K562 (cell line): ENCODE data around the gene ACTR3C. TPM values are rescaled to one million over a fixed set of nuclear protein-coding genes. Genes with fewer than 3 reads are reported as not detected.

Source experiments
- CREB1 ChIP-seq, 2 experiments: sonication (generic) in 1 of 2; formaldehyde crosslinking in 1 of 2; IDR thresholded peaks; 2 replicates each; pipeline versions ENCODE4 v1.6.1 to v1.8.0; 2012 to 2022; ENCODE audit warnings: inconsistent platforms in 1 of 2, mild to moderate bottlenecking in 1 of 2, missing genetic modification reagents in 1 of 2, moderate library complexity in 1 of 2
- EP400 ChIP-seq: fragments of 450-650 bp; IDR thresholded peaks from 2 replicates; pipeline ENCODE4 v1.6.1; 2017; ENCODE audit warnings: antibody characterized with exemption, mild to moderate bottlenecking, moderate library complexity
- POLR3A ChIP-seq: IDR thresholded peaks from 2 replicates; pipeline ENCODE4 v1.6.1; 2011; ENCODE audit warnings: borderline replicate concordance, mild to moderate bottlenecking, moderate library complexity; ENCODE audit not compliant: insufficient read length, insufficient read depth; ENCODE audit errors: extremely low read depth
- RFX7 ChIP-seq: fragments of 250-450 bp; sonication (Bioruptor Pico); IDR thresholded peaks from 2 replicates; pipeline ENCODE4 v1.5.1; 2021; ENCODE audit warnings: mild to moderate bottlenecking
- SREBF1 ChIP-seq: fragments of 150-350 bp; IDR thresholded peaks from 2 replicates; pipeline ENCODE4 v1.6.1; 2014; ENCODE audit warnings: antibody characterized with exemption, low read depth, low read length, borderline replicate concordance
- ZNF311 ChIP-seq: fragments of 250-450 bp; sonication (Bioruptor Pico); IDR thresholded peaks from 2 replicates; pipeline ENCODE4 v1.4.0; 2020; ENCODE audit warnings: mild to moderate bottlenecking, moderate library complexity
- polyA plus RNA-seq, 8 experiments: library from polyadenylated mRNA; depleted of rRNA in 4 of 8; stranded (reverse) in 5 of 8; unstranded in 3 of 8; fragments of >200 nt; fragmentation: Nextera tagmentation in 2 of 8; fragmentation: Illumina TruSeq in 1 of 8; extraction: Ambion mirVana in 2 of 8; extraction: Trizol in 1 of 8; gene quantifications; 2 replicates each; pipeline versions ENCODE4 v1.2.1 to v1.2.3, GENCODE V29; 2011 to 2014; ENCODE audit warnings: inconsistent platforms in 1 of 8, missing spikeins in 1 of 8
- total RNA-seq, 7 experiments: library from RNA; depleted of rRNA in 6 of 7; stranded (reverse); fragments of >200 nt in 6 of 7; fragmentation: Illumina TruSeq in 2 of 7; extraction: Trizol in 2 of 7; gene quantifications; 2 replicates each; pipeline versions ENCODE4 v1.2.1 to v1.2.3, GENCODE V29; 2011 to 2021; ENCODE audit warnings: low replicate concordance in 1 of 7
- TF ChIP-seq, protein P1 (sequence below): fragments of 250-450 bp; sonication (Bioruptor Pico); IDR thresholded peaks from 2 replicates; pipeline ENCODE4 v1.8.0; 2021; ENCODE audit warnings: moderate library complexity, mild to moderate bottlenecking, inconsistent platforms
- TF ChIP-seq, protein P2 (sequence below): sonication (generic); formaldehyde crosslinking; IDR thresholded peaks from 2 replicates; pipeline ENCODE4 v1.8.1; 2023; ENCODE audit warnings: mild to moderate bottlenecking, missing genetic modification reagents
- TF ChIP-seq, protein P3 (sequence below): fragments of 250-450 bp; sonication (Bioruptor Pico); IDR thresholded peaks from 2 replicates; pipeline ENCODE4 v1.5.0; 2021; ENCODE audit warnings: mild to moderate bottlenecking, moderate library complexity
- TF ChIP-seq, protein P4 (sequence below): IDR thresholded peaks from 2 replicates; pipeline ENCODE4 v1.6.1; 2011; ENCODE audit warnings: borderline replicate concordance, low read depth, mild to moderate bottlenecking, moderate library complexity, low read length; ENCODE audit not compliant: insufficient read depth, poor library complexity, severe bottlenecking
- TF ChIP-seq, protein P5 (sequence below): sonication (generic); formaldehyde crosslinking; IDR thresholded peaks from 2 replicates; pipeline ENCODE4 v1.8.0; 2023; ENCODE audit warnings: mild to moderate bottlenecking, missing genetic modification reagents

ACTR3C gene
- total and polyA plus RNA-seq, 9 of the 15 experiments (the other 6 are each of a cell fraction or from before 2014, with no cell fraction given) = 9.0 to 35.4 (median 13.3) TPM

DNA sequence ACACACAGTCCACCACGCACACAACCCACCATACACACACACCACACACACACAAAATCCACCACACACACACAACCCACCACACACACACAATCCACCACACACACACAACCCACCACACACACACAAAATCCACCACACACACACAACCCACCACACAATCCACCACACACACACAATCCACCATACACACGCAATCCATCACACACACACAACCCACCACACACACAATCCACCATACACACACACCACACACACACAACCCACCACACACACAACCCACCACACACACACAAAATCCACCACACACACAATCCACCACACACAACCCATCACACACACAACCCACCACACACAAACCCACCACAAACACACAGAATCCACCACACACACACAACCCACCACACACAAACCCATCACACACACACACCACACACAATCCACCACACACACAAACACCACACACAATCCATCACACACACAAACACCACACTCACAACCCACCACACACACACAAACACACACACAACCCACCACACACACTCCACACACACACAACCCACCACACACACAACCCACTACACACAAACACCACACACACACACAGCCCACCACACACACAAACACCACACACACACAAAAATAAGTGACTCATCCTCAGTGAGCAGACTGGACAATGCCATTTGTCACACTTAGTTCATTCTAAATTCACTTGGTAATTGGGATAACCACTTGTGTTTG, 36.4 kb upstream of the ACTR3C start (continued):
- TF ChIP-seq, protein P1, sequence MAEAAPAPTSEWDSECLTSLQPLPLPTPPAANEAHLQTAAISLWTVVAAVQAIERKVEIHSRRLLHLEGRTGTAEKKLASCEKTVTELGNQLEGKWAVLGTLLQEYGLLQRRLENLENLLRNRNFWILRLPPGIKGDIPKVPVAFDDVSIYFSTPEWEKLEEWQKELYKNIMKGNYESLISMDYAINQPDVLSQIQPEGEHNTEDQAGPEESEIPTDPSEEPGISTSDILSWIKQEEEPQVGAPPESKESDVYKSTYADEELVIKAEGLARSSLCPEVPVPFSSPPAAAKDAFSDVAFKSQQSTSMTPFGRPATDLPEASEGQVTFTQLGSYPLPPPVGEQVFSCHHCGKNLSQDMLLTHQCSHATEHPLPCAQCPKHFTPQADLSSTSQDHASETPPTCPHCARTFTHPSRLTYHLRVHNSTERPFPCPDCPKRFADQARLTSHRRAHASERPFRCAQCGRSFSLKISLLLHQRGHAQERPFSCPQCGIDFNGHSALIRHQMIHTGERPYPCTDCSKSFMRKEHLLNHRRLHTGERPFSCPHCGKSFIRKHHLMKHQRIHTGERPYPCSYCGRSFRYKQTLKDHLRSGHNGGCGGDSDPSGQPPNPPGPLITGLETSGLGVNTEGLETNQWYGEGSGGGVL = no peak
- TF ChIP-seq EP400 = no peak; the same call in 1 of the 2 replicates
- TF ChIP-seq RFX7 (CRISPR knock-in tag) = no peak
- TF ChIP-seq, protein P2, sequence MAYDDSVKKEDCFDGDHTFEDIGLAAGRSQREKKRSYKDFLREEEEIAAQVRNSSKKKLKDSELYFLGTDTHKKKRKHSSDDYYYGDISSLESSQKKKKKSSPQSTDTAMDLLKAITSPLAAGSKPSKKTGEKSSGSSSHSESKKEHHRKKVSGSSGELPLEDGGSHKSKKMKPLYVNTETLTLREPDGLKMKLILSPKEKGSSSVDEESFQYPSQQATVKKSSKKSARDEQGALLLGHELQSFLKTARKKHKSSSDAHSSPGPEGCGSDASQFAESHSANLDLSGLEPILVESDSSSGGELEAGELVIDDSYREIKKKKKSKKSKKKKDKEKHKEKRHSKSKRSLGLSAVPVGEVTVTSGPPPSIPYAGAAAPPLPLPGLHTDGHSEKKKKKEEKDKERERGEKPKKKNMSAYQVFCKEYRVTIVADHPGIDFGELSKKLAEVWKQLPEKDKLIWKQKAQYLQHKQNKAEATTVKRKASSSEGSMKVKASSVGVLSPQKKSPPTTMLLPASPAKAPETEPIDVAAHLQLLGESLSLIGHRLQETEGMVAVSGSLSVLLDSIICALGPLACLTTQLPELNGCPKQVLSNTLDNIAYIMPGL (CRISPR knock-in tag) = no peak
- TF ChIP-seq ZNF311 (CRISPR knock-in tag) = no peak
- no peak for TF ChIP-seq SREBF1
- TF ChIP-seq, protein P3, sequence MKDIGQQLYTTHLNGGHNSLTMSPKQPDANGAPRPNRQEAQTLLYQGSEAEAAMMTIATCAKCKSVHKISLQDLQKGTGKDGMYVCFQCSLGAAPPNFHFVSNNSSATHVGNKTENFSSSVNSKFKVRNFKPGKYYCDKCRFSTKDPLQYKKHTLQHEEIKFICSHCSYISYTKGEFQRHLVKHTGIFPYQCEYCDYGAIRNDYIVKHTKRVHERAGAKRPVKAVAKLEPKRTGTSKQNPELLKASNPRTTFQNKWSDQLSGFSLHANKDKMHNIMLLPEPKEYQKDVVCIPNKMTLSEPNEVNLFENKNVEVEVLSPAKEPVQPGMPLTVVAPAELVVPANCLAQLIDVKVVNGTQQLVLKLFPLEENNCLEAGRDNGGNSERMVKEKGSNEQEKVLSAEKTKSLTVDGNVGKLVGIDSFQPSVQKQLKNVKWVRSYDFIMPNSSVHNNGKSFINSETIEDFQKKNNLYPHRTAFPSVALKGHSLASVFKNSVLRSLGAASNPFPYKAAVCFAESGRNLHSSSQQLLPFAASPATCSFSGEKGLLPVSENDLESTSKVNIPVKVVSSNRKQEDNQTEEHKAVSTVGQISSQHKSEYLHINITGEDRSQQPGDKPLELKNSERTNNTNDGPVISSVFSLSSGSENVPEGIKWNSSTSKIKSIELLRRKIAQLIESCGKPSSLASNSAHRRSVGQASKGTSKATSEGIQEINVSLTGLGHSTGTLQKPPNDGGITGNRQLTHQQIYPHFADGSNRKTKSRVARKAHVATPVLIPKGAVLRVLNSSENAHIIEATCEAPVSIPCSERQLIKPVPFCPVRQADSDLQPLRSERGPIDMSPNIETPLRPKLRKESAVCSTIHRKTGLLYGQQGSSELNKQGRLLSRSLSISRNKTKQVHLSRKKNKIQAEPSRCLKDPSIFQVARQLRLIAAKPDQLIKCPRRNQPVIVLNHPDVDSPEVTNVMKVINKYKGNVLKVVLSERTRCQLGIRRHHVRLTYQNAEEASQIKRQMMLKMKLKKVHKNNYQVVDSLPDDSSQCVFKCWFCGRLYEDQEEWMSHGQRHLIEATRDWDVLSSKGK (CRISPR knock-in tag) = no peak
- TF ChIP-seq, protein P4, sequence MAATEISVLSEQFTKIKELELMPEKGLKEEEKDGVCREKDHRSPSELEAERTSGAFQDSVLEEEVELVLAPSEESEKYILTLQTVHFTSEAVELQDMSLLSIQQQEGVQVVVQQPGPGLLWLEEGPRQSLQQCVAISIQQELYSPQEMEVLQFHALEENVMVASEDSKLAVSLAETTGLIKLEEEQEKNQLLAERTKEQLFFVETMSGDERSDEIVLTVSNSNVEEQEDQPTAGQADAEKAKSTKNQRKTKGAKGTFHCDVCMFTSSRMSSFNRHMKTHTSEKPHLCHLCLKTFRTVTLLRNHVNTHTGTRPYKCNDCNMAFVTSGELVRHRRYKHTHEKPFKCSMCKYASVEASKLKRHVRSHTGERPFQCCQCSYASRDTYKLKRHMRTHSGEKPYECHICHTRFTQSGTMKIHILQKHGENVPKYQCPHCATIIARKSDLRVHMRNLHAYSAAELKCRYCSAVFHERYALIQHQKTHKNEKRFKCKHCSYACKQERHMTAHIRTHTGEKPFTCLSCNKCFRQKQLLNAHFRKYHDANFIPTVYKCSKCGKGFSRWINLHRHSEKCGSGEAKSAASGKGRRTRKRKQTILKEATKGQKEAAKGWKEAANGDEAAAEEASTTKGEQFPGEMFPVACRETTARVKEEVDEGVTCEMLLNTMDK = no peak
- TF ChIP-seq, protein P5, sequence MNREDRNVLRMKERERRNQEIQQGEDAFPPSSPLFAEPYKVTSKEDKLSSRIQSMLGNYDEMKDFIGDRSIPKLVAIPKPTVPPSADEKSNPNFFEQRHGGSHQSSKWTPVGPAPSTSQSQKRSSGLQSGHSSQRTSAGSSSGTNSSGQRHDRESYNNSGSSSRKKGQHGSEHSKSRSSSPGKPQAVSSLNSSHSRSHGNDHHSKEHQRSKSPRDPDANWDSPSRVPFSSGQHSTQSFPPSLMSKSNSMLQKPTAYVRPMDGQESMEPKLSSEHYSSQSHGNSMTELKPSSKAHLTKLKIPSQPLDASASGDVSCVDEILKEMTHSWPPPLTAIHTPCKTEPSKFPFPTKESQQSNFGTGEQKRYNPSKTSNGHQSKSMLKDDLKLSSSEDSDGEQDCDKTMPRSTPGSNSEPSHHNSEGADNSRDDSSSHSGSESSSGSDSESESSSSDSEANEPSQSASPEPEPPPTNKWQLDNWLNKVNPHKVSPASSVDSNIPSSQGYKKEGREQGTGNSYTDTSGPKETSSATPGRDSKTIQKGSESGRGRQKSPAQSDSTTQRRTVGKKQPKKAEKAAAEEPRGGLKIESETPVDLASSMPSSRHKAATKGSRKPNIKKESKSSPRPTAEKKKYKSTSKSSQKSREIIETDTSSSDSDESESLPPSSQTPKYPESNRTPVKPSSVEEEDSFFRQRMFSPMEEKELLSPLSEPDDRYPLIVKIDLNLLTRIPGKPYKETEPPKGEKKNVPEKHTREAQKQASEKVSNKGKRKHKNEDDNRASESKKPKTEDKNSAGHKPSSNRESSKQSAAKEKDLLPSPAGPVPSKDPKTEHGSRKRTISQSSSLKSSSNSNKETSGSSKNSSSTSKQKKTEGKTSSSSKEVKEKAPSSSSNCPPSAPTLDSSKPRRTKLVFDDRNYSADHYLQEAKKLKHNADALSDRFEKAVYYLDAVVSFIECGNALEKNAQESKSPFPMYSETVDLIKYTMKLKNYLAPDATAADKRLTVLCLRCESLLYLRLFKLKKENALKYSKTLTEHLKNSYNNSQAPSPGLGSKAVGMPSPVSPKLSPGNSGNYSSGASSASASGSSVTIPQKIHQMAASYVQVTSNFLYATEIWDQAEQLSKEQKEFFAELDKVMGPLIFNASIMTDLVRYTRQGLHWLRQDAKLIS (CRISPR knock-in tag) = no peak
- TF ChIP-seq CREB1 (IDR thresholded peaks at IDR 0.05) = no peak
- no peak for TF ChIP-seq CREB1 (CRISPR knock-in tag; IDR thresholded peaks at IDR 0.05)
- TF ChIP-seq POLR3A = no peak
